H7 (cell line): ENCODE results near the gene KMT2B. TPM values are rescaled to one million over a fixed set of nuclear protein-coding genes. Genes with fewer than 3 reads are reported as not detected.
"Not testable (repeated sequence)": the region's sequence is repeated elsewhere in the genome, so short reads cannot be mapped to it uniquely, and the experiment has no call there.

Experiments used
- DNase-seq: peaks from one replicate; pipeline ENCODE4 v3.0.0; 2012
- H3K27me3 ChIP-seq: 2 replicates; pipeline ENCODE4 v1.6.0; 2011; ENCODE audit warnings: mild to moderate bottlenecking, low read length; ENCODE audit not compliant: control insufficient read depth, insufficient read depth
- H3K36me3 ChIP-seq: replicated peaks from 2 replicates; pipeline ENCODE4 v1.5.1; 2011; ENCODE audit warnings: low read length; ENCODE audit not compliant: control insufficient read depth, insufficient read depth
- H3K4me3 ChIP-seq: 2 replicates; pipeline ENCODE4 v1.5.1; 2011; ENCODE audit warnings: low read depth, mild to moderate bottlenecking, control low read depth, low read length, moderate library complexity; ENCODE audit not compliant: insufficient read depth
- total RNA-seq: library from RNA; depleted of rRNA; stranded (reverse); fragments of >200 nt; shearing (Covaris generic); gene quantifications from 2 replicates; pipeline ENCODE4 v1.2.3, GENCODE V29; 2014; rRNA removed

The KMT2B gene
- 12.9 and 16.3 TPM in 2 replicates for total RNA-seq

- Histone ChIP-seq H3K4me3 (peak within 1 kb of the TSS; percentile 94), H3K36me3 (peaks cover 10% of the 10 kb centered on the region), H3K27me3 (peaks cover 3% of the 10 kb centered on the region)
- peak; percentile 100 for DNase-seq
These were observed at the start of gene KMT2B for GRCh38 chr19:35717665-35718344. KMT2B (plus strand) TSS chr19:35718003; CDS start chr19:35718019, 16 bp downstream.

GRCh38 chr19:35669566-35669965, 48.2 kb upstream of the KMT2B start:
- Histone ChIP-seq H3K4me3 (no peak overlapping the region), H3K27me3 (peaks cover 10% of the 10 kb centered on the region; the same call in 1 of the 2 replicates), H3K36me3 (no peaks in the 10 kb centered on the region)
- no peak for DNase-seq

GRCh38 chr19:35669974-35670373, 47.8 kb upstream of the KMT2B start:
- H3K4me3 ChIP-seq, result no peak overlapping the region
- no peaks in the 10 kb centered on the region for H3K36me3 ChIP-seq
- peak; percentile 46 for DNase-seq
- H3K27me3 ChIP-seq, result peaks cover 10% of the 10 kb centered on the region; the same call in 1 of the 2 replicates

GRCh38 chr19:35670686-35671085, 47.1 kb upstream of the KMT2B start:
- DNase-seq, result no peak
- Histone ChIP-seq H3K36me3 (no peaks in the 10 kb centered on the region), H3K4me3 (no peak overlapping the region), H3K27me3 (peaks cover 10% of the 10 kb centered on the region; the same call in 1 of the 2 replicates)

GRCh38 chr19:35671818-35672217, 46.0 kb upstream of the KMT2B start:
- Histone ChIP-seq H3K4me3 (no peak overlapping the region), H3K36me3 (no peaks in the 10 kb centered on the region), H3K27me3 (peaks cover 10% of the 10 kb centered on the region; the same call in 1 of the 2 replicates)
- DNase-seq, result peak; percentile 30

- peaks cover 10% of the 10 kb centered on the region; the same call in 1 of the 2 replicates for H3K27me3 ChIP-seq
- H3K36me3 ChIP-seq, result no peaks in the 10 kb centered on the region
- peak; percentile 93 for DNase-seq
- H3K4me3 ChIP-seq, result peak overlapping the region; percentile 54
These were observed 44.5 kb upstream of the KMT2B start for GRCh38 chr19:35673121-35673804.

- Histone ChIP-seq H3K36me3 (no peaks in the 10 kb centered on the region), H3K4me3 (no peak overlapping the region), H3K27me3 (peaks cover 8% of the 10 kb centered on the region; the same call in 1 of the 2 replicates)
- no peak for DNase-seq
These were observed 42.1 kb upstream of the KMT2B start for GRCh38 chr19:35675589-35676140.

- Histone ChIP-seq H3K36me3 (no peaks in the 10 kb centered on the region), H3K4me3 (no peak overlapping the region), H3K27me3 (no peaks in the 10 kb centered on the region)
- DNase-seq, result no peak
These were observed 28.0 kb upstream of the KMT2B start for GRCh38 chr19:35689836-35690235.

GRCh38 chr19:35691106-35691505, 26.7 kb upstream of the KMT2B start:
- not testable (repeated sequence) for DNase-seq, H3K4me3 ChIP-seq, H3K27me3 ChIP-seq, H3K36me3 ChIP-seq

- DNase-seq, result no peak
- Histone ChIP-seq H3K27me3 (no peaks in the 10 kb centered on the region; the same call in 1 of the 2 replicates), H3K36me3 (no peaks in the 10 kb centered on the region), H3K4me3 (no peak overlapping the region)
These were observed 25.8 kb upstream of the KMT2B start for GRCh38 chr19:35692010-35692409.

GRCh38 chr19:35693422-35693821, 24.4 kb upstream of the KMT2B start:
- Histone ChIP-seq H3K4me3 (no peak overlapping the region), H3K36me3 (no peaks in the 10 kb centered on the region), H3K27me3 (no peaks in the 10 kb centered on the region; the same call in 1 of the 2 replicates)
- peak; percentile 50 for DNase-seq

GRCh38 chr19:35693835-35694599, 23.8 kb upstream of the KMT2B start:
- Histone ChIP-seq H3K4me3 (no peak overlapping the region), H3K36me3 (no peaks in the 10 kb centered on the region), H3K27me3 (no peaks in the 10 kb centered on the region; the same call in 1 of the 2 replicates)
- DNase-seq, result peak; percentile 93

- no peaks in the 10 kb centered on the region for H3K36me3 ChIP-seq
- H3K27me3 ChIP-seq, result no peaks in the 10 kb centered on the region; the same call in 1 of the 2 replicates
- no peak for DNase-seq
- H3K4me3 ChIP-seq, result no peak overlapping the region
These were observed 21.8 kb upstream of the KMT2B start for GRCh38 chr19:35695895-35696422.

- H3K4me3 ChIP-seq, result no peak overlapping the region
- no peaks in the 10 kb centered on the region; the same call in 1 of the 2 replicates for H3K27me3 ChIP-seq
- DNase-seq, result no peak
- H3K36me3 ChIP-seq, result no peaks in the 10 kb centered on the region
These were observed 21.0 kb upstream of the KMT2B start for GRCh38 chr19:35696835-35697234.
